ENCODE results near the gene TNS1.

Gene TNS1

GRCh38 chr2:217942731-217943335 lies 60.0 kb downstream of the TNS1 start:
- no peak for DNase-seq (ENCODE audit: low spot score)

DNA sequence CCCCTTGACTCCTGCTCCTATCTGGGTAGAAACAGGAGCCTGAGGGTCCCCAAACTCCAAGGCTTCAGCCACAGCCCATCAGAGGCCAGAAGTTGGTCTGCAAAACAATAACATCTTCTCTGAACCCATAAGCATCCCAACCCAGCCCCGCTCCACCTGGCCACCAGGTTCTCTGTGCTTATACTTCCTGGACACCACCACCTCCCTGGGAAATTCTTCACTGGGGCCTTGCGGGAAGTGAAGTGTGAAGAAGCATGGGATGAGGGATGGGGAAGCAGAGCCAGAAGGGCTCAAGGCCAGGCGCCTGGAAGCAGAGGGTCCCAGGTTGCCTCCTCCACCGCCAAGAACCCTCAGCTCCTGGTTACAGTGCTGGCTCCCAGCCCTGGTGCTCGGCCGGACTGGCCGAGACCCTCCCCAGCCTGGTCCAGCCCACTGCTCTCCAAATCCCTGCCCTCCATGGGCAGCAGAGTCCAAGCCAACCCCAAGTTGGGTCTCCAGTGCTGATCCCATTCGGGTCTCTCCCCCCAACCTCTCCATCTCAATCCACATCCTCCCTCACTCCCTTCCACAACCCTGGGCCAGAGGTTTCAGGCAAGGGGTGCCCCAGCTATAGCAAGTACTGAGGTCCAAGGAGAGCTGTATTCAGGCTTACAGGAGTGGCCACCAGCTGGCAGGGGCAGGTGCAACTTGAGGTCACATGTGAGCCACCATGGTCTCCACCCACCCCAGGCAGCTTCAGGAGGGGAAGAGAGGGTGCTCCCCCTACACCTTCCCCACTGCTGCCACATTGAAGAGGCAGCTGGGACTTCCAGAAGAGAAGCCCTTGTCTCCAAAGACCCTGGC lies 60.7 kb downstream of the TNS1 start:
- DNase-seq (ENCODE audit: low spot score), result no peak

- DNase-seq (ENCODE audit: low spot score), result no peak
Observed at GRCh38 chr2:217941339-217941738, 61.5 kb downstream of the TNS1 start.

DNA sequence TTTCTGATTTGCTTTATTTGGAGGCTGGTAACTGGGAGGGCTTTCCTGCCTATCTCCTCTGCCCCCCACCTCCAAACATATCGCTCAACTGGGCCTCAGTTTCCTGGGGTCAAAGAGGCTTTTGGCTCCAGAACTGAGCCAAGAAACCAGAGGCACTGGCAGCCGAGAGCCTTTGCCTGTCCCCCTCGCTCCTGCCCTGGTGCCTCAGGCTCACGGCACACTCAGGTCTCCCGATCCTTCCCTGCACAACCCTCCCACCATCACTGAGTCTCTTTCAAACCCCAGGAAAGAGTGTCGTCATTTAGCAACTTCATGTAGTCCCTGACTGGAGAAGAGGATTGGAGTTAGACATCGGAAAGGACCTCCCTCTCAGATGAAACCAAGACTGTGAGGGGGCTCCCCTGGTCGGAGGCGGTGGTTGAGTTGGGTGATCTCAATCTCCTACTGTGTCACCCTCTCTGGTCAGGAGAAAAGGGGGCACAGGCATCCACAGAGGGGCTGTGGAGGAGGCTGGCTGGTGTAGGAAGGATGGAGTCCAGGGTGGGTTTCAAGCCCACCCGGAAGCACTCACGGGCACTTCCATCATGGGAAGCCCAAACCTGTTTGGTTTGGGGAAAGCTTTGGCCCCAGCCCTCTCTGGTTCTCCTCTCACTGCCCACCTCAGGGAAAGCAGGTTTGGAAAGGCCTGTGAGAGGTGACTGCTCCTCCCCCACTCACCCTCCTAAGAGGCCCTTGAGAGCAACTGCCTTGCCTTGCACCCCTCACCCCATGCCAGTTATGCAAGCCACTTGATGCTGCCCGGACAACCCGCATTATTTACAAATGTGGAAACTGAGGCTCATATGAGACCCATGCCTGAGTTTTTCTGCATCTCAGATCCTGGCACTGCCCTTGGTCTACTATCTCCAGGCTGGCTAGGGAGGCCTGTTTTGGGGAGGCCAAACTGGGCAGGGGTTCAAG lies 62.3 kb downstream of the TNS1 start:
- DNase-seq (ENCODE audit: low spot score), result no peak

DNA sequence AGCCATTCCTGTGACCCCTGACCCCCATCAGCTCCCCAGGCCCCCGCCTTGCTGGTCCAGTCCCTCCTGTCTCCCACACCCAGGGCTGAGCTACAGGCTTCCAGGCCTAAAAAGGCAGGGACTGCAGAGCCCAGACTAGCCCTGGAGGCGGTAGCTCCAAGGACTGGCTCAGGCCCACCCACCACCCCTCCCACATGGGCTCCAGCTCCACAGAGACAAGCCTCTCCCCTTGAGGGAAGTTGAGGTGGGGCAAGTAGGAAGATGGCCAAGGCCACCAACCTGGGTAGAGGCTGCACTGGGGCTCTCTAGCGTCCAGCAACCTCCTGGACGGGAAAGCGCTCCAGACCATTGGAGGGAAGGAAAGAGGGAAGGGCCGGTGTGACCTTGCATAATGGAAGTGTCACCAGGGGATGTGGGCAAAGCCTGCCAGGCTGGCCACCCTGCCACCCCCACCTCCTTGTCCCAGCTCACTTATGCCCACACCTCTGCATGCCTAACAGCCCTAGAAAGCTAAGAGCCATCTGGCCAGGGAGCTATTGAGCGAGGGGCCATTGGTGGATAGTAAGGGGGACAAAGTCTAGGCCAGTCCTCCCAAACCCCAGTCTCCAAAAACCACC lies 63.1 kb downstream of the TNS1 start:
- DNase-seq (ENCODE audit: low spot score), result no peak

DNA sequence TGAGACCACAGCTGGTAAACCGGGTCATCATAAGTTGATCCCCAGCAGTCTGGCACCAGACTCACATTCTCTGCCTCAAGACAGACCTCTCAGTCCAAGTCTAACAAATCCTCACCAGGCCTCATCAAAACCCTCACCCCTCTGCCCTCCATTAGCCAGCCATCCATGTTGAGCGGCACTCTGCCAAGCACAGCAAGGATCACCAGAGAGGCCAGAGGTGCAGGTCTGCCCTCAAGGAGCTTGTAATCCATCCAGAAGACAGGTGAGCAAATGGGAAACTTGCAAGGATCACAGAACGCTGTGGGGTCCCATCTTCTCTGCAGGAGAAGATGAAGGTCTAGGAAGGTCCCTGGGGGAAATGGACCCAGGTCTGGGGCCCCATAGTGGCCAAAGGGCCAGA lies 63.6 kb downstream of the TNS1 start:
- DNase-seq (ENCODE audit: low spot score), result no peak

- no peak for DNase-seq (ENCODE audit: low spot score)
Observed at GRCh38 chr2:217938036-217938435, 64.8 kb downstream of the TNS1 start.

GRCh38 chr2:217937446-217937845 lies 65.3 kb downstream of the TNS1 start:
- DNase-seq (ENCODE audit: low spot score), result no peak

- DNase-seq (ENCODE audit: low spot score), result no peak
Observed at GRCh38 chr2:217936952-217937351, 65.8 kb downstream of the TNS1 start.

GRCh38 chr2:217935901-217936684 lies 66.7 kb downstream of the TNS1 start:
- DNase-seq (ENCODE audit: low spot score), result no peak

DNA sequence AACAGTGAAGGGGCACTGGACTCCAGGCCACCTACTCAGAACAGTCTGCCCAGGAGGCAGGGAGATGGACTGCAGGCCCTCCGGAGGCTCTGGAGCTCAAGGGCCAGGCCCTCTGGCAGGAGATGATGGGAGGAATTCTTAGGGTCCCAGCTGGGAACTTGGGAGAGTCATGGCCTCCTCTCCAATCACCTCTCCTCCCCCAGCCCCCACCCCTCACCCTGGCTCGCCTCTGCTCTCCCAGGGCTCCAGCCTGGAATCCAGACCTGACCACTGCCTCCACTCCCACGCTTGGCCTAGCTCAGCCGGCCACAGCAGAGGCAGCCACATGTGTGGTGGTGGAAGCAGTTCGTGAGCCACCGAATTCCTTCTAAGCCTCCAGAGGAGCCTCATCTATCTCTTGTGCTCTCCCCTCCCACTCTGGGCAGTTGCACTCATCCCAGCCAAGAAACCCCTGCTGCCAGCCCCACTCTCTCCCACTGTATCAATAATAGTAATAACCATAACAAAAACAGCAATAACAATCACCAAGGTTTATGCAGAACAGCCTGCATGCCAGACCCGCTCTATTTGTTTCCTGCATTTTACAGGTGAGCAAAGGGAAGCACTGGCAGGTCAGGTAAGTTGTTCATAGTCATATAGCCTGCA lies 67.4 kb downstream of the TNS1 start:
- DNase-seq (ENCODE audit: low spot score), result no peak

DNA sequence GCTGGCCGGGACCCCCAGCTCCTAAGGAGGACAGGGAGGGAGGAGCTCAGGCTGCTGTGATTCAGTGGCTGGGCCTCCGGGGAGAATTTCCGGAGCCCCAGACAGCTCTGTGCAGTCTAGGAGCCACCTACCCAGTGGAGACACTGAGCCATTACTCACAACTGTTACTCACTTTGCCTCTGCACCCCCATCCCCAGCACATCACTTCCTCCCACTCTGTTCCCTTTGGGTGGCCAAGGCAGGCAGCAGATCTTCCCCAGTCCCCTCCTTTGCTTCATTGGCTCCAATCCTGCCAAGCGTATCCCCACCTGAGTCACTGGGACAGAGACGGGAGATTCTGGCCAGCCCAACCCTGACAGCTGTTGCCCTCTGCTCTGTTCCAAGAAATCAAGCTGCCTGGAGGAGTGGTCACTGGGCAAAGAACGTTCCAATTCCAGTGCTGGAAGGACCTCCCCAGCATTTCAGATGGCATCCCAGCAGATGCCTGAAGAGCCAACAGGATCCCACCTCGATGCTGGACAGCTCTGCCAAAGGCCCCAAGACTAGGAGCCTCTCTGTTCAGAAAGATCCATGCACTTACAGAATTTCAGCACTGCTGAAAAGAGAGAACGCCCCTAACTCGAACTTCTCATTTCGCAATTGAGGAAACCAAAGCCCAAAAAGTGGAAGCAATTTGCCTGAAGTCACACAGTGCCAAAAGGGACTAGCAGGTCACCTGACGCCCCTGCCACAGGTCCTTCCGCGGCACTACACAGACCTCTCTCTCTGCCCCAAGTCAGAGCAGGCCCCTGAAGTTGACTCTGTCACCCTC lies 68.3 kb downstream of the TNS1 start:
- no peak for DNase-seq (ENCODE audit: low spot score)

- DNase-seq (ENCODE audit: low spot score), result no peak
Observed at GRCh38 chr2:217933617-217933993, 69.2 kb downstream of the TNS1 start.

- DNase-seq (ENCODE audit: low spot score), result no peak
Observed at GRCh38 chr2:217932803-217933616, 69.8 kb downstream of the TNS1 start.

DNA sequence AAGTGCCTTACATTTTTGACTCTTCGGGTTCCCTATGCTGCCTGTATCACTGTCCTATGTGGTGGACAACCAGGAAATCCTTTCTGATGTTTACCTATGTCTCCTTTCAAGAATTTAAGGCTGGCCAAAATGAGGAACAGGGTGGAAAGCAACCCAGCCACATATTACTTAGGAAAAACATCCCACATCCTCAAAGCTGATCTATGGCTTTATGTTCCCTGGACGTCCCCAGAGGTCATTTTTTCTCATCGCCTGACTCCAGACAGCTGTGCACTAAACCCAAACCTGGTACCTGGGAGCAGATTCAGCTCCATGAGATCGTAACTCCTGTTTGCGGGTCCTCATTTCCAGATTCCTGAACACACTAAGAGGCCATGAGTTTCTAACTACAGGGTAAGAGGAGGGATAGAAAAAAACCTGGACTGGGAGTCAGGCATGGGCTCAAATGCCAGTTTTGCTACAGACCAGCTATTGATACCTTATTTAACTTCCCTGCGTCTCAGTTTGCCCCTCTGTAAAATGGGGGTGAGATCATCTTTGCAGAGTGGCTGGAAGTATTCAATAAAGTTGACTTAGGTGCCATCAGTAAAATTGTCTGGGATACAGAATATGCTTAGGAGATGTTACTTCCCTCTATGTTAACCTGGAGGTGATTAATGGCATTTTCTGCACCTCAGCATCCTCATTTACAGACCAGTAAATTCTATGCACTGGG lies 70.8 kb downstream of the TNS1 start:
- DNase-seq (ENCODE audit: low spot score), result no peak

GRCh38 chr2:217930761-217931563 lies 71.8 kb downstream of the TNS1 start:
- DNase-seq (ENCODE audit: low spot score), result no peak
